Activated CD8-positive, alpha-beta memory T cell treated with anti-CD3 and anti-CD28 coated beads, Interleukin-2, amount 50 U/mL, for 1 hour (primary cell): ENCODE data around the gene SNRPF.
"Not testable (repeated sequence)": the region's sequence is repeated elsewhere in the genome, so short reads cannot be mapped to it uniquely, and the experiment has no call there.

Experiments
- DNase-seq: peaks from one replicate; pipeline ENCODE4 v3.0.0-alpha.2; 2020; ENCODE audit errors: extremely low read depth

The SNRPF gene

GRCh38 chr12:95858451-95859343, at the start of gene SNRPF:
Gene SNRPF (plus strand): TSS chr12:95858952. CDS start chr12:95859074, 122 bp downstream.
- peak; percentile 86 for DNase-seq

- DNase-seq = no peak
These were observed 49.6 kb upstream of the SNRPF start for GRCh38 chr12:95809000-95809680.

- no peak for DNase-seq
These were observed 48.3 kb upstream of the SNRPF start for GRCh38 chr12:95810411-95810810.

GRCh38 chr12:95812155-95812554, 46.6 kb upstream of the SNRPF start:
- DNase-seq = not testable (repeated sequence)

- no peak for DNase-seq
These were observed 43.0 kb upstream of the SNRPF start for GRCh38 chr12:95815632-95816212.

GRCh38 chr12:95820096-95820703, 38.6 kb upstream of the SNRPF start:
- DNase-seq = no peak

GRCh38 chr12:95829395-95829794, 29.4 kb upstream of the SNRPF start:
- no peak for DNase-seq

- DNase-seq = no peak
These were observed 28.2 kb upstream of the SNRPF start for GRCh38 chr12:95830335-95831089.

- no peak for DNase-seq
These were observed 24.2 kb upstream of the SNRPF start for GRCh38 chr12:95834572-95834971.

GRCh38 chr12:95836185-95836609, 22.6 kb upstream of the SNRPF start:
- no peak for DNase-seq

GRCh38 chr12:95836630-95837239, 22.0 kb upstream of the SNRPF start:
- DNase-seq = no peak

GRCh38 chr12:95837240-95838038, 21.3 kb upstream of the SNRPF start:
- DNase-seq = no peak

- no peak for DNase-seq
These were observed 20.6 kb upstream of the SNRPF start for GRCh38 chr12:95838125-95838524.

GRCh38 chr12:95842426-95842825, 16.3 kb upstream of the SNRPF start:
- not testable (repeated sequence) for DNase-seq

GRCh38 chr12:95848575-95849388, 10.0 kb upstream of the SNRPF start:
- no peak for DNase-seq

- no peak for DNase-seq
These were observed 7.1 kb upstream of the SNRPF start for GRCh38 chr12:95851606-95852005.

GRCh38 chr12:95852133-95852532, 6.6 kb upstream of the SNRPF start:
- DNase-seq = no peak

GRCh38 chr12:95857156-95857555, 1.6 kb upstream of the SNRPF start:
- no peak for DNase-seq

- no peak for DNase-seq
These were observed 953 bp upstream of the SNRPF start for GRCh38 chr12:95857799-95858198.
